Colon (tissue), 2 donors: Measurements from ENCODE around the gene SFXN5.

Experiments used
- FAIRE-seq: peaks from 2 replicates; lab custom pipeline; 2012; peaks lifted over from hg19 to GRCh38; lab: Jason Lieb, UNC
- donor health status: control.
- donor health status: control.

Gene SFXN5

DNA sequence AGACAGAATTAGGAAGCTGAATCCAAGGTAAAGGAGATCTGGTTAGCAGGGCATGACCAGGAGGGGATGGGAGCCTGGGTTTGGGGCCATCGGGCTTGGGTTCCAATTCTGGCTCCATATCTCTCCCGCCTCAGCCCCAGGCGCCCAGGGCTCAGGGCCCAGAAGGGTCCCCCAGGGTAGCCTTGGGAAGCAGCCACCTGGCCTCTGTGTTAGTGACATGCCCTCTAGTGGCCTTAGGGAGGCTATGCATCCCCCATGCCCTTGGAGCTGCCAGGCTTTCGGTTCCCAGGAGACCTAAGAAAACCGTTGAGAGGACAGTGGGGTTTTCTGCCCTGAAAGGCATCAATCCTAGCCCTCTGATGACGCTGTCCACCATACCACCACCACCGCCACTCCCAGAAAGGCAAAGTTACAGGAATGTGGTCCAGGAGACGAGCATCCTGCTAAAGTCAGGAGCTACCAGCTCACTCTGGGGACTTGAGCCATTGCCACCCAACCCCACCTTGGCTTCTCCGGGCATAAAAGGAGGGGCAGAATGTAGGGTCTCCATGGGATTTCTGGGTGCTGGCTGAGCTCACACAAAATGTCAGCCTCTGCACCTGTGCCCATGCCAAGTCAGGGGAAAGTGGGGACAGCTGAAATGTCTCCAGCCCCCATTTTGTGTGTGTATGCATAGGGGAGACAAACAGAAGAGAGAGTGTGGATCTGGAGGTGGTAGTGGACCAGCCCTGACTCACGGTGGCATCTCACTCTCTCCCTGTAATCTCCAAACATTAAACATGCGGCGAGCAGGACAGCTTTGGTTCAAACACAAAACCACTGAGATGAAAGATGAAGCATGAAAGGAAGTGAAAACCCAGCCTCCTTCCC, 97.7 kb downstream of the SFXN5 start:
- FAIRE-seq: no peak

DNA sequence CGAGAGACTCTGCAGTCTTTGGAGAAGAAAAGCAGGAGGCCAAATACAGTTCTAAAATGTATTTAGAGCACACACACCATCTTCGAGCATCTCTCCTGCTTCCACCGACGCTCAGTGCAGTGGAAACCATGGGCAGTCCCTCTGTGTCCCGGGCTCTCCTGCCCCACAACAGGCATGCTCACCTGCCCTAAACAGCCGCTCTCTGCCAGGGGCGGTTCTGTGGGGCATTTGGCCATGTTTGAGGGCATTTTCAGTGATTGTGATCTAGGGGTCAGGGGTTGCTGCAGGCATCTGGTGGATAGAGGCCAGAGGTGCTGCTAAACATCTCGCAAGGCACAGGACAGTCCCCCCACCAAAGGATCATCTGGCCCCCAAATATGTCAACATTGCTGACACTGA, 98.4 kb downstream of the SFXN5 start:
- no peak for FAIRE-seq

DNA sequence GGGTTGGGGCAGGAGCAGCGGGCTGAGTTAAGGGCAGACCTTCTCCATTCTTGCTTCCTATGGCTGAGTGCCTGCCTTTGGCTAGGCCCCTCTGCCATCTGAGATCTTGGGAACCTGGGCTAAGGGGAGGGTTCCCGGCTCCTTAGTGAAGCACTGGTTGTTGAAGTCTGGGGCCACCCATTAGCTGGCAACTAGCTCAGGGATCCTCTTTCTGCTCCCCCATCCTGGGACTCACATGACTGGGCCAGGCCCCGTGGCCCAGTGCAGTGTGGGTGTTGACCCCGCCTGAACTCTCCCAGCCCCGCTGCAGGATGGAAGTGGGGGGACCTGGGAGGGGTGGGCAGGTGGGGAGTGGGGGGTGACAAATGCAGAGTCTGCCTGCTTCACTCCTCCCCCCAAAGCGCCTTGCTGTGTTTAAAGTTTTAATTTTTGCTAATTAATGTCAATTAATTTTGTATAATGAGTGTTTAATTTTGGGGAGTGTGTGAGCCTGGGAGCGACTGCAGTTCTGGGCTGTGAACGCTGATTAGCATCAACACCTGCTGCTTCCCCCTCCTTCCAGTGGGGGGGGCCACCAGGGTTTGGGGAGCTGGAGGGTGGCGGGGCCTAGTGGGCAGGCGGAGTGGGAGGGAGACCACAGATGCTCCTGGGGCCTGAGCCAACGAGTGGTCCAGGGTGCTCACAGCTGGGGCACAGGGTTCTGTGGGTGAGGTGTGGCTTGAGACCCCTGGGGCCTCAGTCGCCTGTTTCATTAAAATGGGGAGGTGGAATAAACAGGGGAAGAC, 99.0 kb downstream of the SFXN5 start:
- FAIRE-seq: no peak

DNA sequence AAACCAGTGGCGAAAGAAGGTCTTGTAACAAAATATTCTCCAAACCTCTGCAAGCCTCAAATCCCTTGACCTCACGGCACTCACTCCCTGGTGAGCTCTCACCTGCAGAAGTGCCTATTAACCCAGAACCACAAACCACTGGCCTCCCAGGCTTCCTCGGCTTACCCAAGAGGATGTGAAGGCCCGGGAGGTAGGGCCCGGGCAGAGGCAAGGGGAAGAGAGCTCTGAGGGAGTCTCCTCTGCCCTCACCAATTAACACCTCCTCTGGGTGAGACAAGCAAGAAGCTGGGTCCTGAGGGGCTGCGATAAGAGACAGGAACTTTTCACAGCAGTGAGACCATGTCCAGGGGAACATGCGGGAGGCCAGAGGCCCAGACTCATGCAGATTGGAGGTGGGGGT, 100.5 kb downstream of the SFXN5 start:
- no peak for FAIRE-seq

DNA sequence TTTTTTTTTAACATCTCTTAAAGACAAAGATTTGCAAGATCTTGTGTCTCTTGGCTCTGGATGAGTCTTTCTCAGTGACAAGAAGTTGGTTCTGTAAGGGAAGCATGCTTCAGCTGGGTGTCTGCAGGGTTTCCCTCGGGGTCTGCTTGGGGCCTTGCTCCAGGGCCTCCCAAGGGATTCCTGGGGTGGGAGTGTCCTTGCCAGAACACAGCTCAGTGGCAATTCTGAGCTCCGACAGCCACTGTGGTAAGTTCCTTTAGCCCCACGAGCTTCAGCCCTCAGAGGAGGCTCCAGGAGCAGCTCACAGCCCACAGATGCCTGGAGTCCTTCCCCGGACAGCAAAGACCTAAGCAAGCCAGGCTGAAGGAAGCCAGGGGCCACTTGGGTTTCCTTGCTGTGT, 101.8 kb downstream of the SFXN5 start:
- FAIRE-seq: no peak

DNA sequence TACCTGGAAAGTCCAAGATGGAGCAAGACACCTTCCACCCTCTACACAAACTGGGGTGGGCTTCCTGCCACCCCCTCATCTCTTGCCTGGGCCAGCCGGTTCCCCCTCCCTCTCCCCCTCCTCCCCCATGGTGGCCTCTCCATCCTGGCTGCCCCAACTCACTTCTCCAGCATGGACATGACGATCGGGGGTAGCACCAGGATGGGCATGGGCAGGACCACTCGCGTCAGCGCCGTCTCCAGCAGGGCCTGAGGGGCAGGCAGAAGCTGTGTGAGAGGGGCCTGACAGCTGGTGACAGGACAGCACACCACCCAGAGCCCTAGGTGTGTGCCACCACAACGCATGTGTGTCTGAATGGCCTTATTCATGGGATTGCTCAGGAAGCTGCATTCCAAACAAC, 103.2 kb downstream of the SFXN5 start:
- no peak for FAIRE-seq

DNA sequence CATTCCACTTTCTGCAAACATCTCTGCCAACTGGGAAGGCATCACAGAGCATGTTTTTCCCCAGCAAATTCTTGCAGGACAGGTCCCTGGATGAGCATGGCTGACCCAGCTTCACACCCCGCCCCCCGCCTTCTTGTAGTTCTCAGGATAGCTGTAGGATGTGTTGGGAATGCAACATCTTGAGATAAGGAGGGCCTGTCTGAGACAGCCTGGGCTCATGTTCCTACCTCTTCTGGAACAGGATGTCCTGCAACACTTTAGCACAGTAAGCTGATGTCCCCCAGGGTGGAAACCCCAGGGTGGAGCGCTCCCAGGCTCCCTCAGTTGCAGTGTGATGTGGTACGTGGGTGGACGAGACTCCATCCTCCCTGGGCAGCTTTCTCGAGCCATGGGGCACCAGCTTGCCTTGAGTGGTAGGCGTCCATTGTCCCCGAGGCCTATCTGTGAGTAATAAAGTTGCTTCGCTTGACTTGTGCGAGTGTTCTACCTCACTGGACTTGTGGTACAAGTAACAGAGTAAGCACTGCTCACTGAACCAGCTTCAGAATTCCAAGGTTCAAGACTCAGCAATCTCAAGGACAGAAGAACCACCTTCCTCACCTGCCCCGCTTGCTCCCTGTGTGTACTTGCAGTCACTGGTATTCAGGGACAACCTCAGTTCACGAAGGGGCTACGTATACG, 105.6 kb downstream of the SFXN5 start:
- FAIRE-seq: no peak

DNA sequence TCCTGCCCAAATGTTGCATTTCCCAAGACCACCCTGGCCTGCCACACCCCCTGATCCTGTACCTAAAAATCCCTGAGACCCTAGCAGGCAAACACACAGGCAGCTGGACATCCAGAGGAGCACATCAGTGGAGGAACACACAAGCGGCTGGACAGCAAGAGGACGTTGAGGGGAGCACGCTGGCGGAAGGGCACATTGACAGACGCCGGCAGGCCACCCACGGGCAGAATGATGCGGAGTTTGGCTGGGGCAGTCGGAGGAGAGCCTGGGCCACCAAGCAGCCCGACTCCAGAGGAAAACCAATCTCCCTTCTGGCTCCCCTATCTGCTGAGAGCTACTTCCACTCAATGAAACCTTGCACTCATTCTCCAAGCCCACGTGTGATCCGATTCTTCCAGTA, 106.5 kb downstream of the SFXN5 start:
- no peak for FAIRE-seq

DNA sequence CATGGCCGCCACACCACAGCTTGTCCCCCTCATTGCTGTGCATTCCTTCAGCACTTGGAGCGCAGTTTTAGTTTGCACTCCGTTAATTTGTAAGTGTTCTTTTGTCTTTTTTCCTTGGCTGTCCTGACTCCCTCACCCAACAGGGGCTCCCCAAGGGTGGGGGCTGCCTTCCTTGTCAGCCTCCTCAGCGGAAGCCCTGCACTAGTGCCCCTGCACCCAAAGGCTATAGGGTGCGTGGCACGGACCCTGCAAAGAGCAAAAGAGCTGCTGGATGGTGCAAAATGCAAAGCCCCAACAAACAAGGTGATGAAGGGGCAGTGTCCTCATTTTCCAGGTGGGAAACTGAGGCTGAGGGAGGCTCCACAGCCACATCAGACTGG, 107.4 kb downstream of the SFXN5 start:
- FAIRE-seq: no peak

DNA sequence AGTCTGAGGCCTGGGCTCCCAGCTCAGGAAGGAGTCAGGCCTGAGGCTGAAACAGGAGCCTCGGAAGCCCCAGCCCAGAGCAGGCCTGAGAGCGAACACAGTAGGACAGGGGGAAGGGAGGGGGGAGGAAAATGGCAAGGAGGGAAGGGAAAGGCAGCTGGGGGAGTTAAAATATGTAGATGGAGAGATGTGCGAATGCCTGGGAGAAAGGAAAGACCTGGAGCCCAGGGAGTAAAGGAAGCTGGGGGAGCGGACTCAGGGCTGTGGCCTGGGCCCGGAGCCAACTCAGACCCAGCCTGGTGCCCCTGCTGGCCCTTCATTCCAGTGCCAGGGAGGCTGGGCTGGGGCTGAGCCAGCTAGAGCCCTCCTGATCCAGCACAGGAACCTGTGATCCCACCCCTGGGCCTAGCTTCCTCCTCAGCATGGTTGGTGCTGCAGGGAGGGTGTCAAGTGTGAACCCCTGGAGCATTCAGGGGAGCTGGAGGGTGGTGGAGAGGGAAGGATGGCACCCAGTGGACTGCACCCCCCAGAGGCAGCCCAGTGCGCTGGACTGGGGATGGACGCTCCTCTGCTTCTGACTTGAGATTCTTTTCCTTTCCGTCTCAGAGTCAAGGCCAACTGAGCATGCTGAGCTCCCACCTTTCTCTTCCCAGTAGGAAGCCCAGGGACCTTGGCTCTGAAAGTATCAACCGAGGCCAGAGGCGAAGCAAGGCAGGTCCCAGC, 107.9 kb downstream of the SFXN5 start:
- no peak for FAIRE-seq

DNA sequence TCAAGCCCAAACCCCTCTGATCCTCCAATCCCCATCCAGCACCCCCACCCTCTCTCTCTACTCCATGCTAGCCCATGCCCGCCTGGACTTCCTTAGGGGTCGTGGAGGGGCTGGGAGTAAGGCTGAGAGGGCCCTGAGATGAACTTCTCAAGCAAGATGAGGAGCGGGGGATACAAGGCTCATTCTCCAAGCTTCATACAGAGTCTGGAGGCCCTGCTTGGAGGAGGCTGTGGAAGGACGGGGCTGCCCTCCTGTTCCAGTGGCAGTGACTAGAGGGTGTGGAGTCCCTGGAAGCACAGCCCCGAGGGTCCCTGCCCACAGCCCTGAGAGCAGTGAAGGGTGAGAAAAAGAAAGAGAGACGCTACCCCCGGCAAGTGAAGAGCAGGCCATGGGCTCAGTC, 108.6 kb downstream of the SFXN5 start:
- FAIRE-seq: no peak

DNA sequence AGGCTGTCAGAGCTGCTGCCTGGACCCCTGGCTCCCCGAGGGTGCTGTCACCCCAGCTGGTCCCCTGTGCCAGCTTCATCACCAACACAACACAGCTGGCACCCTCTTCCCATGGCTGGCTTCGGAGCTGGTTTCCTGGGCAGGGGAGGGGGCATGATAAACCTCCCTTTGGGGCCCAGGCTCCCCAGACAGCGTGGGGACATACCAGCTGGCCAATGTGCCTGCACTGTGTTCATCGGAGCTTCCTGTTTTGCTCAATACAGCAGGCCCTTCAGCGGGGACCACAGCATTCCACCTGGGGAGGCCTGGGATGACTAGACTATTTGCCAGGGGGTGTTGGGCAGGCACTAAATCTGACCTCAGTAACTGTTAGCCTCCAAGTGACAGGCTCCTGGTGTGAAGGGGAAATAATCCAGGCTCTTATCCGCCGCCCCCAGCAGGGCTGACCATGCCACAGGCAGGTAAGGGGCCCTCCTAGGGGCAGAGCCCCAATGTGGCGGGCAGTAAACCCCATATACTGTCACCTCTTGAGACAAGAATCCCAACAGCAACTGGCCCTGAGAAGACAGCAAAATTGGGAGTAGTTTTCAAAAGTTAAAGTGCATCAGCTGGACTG, 109.6 kb downstream of the SFXN5 start:
- no peak for FAIRE-seq

DNA sequence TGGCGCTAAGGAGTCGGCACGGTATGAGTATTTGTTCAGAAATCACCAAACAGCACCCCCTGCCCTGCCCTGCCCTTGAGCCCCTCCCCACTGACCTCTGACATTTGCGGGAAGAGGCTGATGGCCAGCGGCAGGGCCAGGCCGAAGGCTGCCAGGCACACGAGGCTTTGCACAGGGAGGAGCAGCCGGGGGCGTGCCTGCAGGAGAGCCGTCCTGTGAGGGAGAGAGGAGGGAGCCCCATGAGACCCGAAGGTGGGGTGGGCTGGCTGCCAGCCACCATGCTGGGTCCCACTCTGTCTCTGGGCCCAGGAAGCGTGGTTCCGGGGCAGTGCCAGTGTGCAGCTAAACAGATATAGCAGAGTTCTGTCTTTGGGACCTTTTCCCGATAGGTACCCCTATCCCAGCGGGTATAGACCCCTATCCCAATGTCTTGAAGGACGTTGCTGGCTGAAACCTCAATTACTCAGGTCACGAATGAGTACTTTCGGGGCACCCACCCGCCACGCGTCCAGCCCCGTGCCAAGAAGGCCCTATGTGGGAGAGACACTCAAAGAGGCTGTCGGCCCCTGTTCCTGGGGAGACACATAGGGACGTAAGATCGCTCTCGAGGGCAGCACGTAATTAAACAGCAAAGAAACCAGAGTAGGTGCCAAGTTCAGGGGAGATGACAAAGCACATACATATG, 110.3 kb downstream of the SFXN5 start:
- FAIRE-seq: no peak

DNA sequence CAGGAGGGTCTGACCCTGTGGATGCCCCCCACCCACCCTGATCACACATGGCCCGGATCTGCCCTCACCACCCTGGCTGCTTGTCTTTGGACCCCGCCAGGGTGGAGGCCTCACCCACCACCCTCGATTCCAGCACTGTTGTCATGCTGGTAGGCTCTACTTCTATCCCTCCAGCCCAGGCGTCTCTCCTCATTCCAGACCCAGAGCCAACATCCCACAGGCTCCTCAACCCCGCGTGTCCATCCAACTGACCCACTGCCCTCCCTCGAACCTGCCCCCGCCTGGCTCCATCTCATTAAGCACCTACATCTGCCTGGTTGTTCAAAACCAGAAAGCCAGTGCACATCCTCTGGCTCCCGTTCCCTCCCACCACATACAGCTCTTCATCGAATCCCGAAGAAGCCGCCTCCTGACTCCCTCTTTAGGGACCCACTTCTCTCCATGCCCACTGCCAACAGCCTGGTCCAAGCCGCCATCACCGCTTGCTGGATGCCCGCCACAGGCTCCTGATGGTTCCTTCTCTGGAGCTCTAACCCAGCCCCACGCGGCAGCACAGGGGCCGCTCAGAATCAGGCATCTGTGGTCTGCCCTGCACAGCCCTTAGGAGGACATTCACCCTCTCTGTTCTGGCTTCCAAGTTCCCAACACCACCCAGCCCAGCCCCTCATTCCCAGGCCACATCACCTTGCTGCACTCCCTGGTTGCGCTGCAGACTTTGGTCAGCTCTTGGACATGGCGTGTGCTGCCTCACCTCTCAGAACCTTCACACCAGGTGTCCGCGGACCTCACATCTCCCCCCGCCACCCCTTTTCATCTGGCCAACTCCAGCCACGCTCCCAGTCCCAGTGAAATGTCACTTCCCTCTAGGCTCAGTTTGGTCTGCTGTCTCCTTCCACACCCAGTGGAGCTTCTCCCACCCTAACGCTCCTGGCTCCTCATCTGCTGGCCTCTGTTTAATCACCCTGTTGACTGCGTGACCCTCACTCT, 111.2 kb downstream of the SFXN5 start:
- no peak for FAIRE-seq

DNA sequence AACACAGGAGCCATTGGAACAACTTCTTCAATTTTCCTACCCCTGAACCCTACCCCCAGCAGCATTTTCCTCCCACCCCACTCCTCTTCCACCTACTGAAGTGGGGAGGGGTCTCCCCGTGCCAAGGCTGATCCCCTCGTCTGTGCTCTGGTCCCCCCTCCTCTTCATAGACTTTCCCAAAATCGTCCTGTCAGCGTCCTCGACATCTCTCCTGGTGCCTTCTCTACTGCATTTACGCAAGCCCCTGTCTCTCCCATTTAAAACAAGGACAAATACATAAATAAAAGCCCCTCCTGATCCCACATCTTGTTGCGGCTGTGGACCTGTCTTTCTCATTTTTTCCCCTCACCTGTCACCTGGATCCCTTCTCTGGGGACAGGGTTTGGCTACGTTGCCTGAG, 112.0 kb downstream of the SFXN5 start:
- no peak for FAIRE-seq

DNA sequence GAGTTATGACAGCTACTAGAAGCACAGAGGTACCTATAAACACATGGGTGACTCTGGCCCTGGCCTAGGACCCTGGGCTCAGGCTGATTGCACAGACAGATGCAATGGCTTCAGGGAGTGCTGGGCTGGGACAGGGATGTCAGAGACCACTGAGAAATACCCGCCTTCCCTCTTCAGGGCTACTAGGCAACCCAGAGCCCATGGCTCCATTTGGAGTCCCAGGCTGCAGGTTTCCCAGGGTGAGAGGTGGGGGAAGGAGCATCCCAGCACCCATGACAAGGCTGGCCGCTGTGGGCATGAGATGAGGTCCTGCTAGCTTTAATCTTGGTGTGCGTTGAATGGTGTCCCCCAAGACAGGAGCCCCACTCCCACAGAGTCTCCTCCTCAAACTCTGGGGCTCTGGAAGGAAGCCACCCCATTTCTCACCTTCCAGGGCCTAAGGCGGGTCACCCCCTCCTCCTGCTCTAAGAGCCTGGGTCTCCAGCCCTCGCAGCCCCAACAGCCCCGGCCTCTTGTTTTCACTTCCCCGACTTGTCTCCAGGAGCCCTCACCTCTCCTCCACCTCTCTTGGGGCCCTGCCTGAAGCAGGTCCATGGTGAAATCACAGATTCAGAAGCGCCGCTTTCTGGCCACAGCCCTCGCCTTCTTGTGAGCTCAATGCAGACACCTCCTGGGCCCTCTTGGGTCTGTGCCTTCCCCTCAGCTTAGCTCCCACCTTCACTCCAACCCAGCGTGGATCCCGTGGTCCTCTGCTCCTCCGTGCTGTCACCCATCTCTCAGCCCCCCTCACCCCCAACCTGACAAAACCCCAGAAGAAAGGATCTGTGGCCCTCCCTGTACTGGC, 112.7 kb downstream of the SFXN5 start:
- no peak for FAIRE-seq

DNA sequence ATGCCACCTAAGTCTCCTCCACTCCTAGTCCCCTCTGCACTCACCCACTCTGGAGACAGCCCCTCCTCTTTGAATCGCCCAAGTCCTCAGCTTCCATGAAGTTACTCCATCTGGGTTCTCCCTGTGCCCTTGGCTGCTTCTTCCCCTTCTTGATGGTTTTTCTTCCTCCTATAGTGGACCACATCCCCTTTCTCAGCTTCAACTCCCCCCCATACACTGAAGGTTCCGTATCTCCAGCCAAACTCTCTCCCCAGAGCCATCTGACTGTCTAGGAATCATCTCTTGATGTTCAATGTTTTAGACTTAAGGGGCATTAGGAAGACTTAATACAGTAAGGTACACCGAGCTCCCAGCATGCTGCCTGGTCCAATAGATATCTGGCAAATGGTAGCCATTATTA, 114.6 kb downstream of the SFXN5 start:
- FAIRE-seq: no peak

DNA sequence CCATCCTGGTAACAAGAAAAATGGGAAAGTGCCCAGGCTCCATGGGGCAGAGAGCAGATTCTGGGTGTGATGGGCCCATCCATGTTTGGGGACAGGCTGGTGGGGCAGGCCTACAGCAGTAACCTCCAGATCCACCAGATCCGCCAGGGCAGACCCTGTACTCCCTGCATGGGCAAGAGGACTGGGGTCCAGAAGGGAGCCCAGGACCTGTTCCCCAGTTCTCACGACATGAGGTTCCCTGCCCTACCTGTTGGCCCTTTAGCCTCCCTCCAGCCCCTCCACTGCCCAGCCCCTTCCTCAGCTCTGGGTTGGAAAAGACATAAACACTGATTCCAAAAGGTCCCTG, 115.5 kb downstream of the SFXN5 start:
- FAIRE-seq: no peak
